Activated CD8-positive, alpha-beta memory T cell treated with anti-CD3 and anti-CD28 coated beads for 24 hours (primary cell): ENCODE data around the gene NEDD4.
"Not testable (repeated sequence)": the region's sequence is repeated elsewhere in the genome, so short reads cannot be mapped to it uniquely, and the experiment has no call there.

Experiments used
- DNase-seq: peaks from one replicate; pipeline ENCODE4 v3.0.0-alpha.2; 2020

The NEDD4 gene

DNA sequence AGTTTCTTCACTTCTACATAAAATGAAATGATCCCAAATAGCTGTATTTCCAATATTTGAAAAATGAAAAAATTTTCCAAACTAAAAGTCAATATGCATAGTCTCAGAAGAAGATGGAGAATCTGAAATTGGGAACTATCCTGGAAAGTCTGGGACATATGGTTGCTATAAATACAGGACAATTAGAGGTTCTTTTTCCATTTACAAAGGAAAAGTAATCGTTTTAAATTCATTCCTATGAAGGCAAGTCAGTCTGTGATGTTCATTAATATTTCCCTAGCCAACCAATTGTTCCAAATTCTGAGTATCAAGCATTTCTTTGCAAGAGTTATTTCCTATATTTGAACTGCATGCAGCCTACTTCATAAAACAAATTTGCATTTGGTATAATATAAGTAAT lies 102.2 kb downstream of the NEDD4 start:
- DNase-seq, result no peak

DNA sequence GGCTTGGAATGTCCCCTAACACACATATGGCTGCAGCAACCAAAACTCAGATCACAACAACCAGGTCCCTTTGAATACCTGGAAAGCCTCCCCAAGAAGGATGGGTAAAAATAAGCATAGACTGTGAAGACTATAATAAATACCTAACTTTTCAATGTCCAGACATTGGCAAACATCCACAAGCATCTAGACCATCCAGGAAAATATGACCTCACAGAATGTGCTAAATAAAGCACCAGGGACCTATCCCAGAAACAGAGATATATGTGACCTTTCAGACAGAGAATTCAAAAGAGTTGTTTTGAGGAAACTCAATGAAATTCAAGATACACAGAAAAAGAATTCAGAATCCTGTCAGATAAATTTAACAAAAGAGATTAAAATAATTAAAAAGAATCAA lies 109.2 kb downstream of the NEDD4 start:
- no peak for DNase-seq

DNA sequence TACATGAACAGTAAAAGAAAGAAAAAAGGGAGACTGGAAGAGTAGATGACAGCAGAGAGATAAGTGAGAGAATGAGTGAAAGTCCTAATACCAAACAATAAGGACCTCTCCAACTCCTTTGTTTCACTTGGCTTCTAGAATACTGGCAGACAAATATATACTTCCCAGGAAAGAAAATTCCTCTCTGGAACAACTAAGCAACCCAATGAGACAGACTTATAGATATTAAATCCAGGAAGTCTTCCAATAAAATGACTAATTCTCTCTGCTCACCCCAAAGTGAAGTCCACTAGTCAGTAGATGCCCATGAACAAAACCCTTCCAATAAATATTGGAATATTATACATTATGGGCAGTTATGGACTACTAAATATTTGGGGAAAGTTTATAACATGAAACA lies 114.2 kb downstream of the NEDD4 start:
- DNase-seq, result no peak

DNA sequence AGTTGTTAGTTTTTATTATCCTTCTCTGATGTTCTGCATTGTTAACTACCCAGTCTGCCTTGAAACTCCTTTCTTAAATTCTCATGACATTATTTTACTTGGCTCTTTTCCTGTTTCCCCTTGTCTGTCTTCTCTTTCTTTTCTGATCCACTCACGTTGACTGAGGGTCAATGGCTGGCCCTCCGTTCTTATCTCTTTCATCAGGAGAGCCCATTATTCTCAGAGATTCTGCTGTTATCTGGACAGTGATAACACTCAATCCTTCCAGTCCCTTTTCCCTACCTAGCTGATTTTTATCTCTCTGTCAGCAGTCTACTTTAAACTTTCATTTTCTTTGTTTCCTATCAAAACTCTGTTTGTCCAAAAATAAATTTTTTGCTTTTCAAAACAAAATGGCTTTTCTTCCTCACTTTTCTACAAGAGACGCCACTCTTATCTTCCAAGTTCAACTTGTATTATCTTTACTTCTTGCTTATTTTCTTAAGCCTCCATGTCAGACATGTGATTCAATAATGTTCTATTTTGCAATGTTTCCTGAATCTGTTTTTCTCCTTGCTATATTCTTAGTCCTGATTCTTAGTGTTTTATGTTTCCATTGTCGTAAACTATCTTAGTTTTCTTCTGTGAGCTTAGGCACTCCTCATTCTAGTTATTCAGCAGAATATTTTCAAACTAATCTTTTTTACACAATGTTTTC lies 120.2 kb downstream of the NEDD4 start:
- no peak for DNase-seq

DNA sequence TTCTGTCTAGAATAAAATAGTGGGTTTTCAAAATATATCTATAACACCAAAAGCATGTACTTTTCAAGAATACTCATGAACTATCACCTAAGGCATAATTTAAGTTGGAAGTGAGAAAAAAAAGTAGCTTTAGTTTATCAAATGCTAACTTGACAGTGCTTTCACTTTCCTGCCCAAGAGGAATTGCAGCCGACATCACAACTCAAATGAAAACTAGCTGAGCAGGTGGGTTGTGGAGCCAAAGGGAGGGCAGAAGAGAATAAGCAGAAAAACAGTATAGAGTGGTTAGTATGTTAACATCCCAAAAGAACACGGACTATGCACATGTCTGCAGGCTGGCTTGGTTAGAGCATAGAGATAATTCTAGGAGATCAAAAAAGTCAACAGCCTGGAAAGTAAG lies 120.9 kb downstream of the NEDD4 start:
- DNase-seq, result no peak

DNA sequence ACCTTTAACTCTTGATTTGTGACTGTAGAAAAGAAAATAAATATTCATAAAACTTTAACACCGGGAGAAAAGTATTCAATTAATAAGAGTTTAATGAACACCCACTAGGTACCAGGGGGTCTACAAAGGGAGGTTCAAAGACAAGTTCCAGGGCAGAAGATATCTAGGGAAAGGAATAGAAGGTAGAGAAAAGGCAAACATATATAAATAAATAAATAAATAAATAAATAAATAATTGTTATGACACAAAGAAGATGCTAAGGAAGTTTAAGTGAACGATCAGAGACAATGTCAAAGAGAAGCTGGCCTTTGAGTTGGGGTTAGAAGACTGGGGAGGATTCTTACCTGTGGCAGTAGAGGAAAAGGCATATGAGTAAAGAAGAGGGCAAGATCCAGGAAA lies 123.8 kb downstream of the NEDD4 start:
- DNase-seq, result no peak

DNA sequence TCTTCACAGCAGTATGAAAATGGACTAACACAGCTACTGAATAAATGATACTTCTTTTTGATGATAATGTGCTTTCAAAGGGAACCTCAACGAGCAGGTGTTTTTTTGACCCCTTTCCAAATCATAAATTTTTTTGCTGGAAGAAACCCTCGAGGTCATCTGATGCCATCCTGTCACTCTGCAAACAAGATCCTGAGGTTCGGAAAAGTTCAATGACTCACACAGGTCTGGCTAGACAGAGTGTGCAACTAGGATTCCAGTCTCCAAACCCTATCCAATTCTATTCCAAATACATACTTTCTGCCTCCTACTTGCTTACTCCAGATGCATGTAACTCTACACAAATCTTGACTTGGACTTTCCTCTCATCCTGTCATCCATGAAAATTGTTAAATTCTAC lies 124.7 kb downstream of the NEDD4 start:
- no peak for DNase-seq

DNA sequence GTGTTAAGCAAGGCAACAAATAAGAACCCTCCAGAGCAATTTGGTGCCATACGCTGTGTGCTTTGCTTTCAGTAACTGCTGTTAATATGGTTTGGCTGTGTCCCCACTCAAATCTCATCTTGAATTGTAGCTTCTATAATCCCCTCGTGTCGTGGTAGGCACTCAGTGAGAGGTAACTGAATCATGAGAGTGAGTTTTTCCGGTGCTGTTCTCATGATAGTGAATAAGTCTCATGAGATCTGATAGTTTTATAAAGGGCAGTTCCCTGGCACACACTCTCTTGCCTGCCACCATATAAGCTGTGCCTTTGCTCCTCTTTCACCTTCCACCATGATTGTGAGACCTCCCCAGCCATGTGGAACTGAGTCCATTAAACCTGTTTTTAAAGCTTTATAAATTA lies 125.1 kb downstream of the NEDD4 start:
- DNase-seq, result not testable (repeated sequence)

DNA sequence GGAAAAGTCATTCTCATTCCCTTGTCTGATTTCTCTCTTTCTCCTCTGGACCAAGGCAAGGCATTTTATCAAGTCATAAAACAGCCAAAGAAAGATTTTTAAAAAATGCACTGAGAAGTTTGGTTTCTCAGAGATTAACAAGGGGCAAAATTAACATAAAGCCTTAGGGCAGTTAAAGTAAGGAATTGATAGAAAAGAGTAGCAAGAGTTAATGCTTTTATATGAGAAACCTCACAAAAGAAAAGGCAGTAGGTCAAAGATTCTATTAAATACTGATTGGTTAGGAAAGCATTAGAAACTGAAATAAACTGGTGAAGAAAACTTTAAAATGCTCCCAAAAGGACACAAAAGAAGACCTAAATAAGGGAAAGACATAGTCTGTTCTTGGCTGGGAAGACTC lies 129.5 kb downstream of the NEDD4 start:
- no peak for DNase-seq

DNA sequence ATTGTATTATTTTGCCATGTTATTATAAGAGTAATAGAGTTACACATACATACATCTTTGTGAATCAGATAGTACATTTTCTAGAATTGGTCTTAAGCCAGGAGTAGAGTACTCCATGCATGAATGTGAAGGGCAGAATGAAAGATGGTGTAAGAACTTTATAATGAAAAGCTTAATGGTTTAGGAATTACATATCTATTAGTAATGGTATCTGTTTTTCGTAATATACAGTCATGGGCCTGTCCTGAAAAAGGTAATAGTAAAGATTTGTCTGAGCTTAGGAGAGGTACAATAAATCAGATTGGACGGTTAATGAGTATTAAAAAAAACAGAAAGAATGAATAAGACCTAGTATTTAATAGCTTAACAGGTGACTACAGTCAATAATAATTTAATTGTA lies 132.3 kb downstream of the NEDD4 start:
- no peak for DNase-seq

DNA sequence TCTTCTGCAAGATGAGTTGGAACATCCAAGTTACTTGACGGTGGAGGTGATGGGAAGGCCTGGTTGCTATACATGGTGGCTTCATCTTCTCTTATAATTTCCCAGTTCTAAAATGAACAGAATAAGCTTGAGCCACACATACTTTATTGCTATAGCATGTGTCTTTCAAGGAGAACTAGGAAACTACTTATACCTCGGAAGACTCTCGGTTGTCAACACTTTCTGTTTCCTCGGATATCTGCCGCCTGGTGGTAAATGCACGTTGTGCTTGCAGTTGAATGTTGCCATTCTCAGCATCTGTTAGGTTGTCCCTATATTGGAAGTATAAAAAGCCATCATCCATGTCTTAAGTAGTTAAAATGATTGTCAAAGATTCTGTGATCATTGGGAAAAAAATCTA lies 132.9 kb downstream of the NEDD4 start:
- no peak for DNase-seq

DNA sequence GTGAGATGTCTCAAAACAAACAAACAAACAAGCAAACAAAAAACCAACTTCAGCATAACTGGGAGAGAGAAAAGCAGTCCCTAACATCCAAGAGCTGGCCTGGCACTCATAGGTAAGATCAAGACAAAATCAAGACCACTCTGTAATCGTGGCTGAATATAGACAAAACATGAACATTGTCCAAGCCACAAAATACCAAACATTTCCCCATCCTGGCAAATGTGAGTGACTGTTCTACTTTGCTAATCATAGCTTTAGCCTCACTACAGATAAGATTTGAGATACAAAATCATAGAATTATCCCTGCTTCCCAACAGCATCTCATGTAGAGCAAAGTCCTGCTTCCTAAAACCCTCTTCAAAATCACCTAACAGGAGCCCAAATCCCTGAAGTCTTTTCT lies 133.7 kb downstream of the NEDD4 start:
- DNase-seq, result no peak

DNA sequence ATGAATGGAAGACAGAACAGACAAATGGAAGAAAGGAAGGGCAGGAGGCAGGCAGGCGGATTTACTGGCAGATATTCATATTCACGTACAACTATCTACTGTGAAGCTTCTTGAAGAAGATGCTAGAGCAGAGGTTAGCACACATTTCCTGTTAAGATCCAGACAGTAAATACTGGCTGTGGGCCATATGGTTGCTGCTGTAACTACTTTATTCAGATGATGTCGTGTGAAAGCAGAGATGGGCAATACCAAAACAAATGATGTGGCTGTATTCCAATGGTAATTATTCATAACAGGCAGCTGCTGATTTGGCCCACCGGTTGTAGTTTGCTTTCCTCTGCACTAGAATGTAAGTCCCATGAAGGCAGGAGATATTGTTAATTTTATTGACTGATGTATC lies 134.8 kb downstream of the NEDD4 start:
- DNase-seq, result no peak

DNA sequence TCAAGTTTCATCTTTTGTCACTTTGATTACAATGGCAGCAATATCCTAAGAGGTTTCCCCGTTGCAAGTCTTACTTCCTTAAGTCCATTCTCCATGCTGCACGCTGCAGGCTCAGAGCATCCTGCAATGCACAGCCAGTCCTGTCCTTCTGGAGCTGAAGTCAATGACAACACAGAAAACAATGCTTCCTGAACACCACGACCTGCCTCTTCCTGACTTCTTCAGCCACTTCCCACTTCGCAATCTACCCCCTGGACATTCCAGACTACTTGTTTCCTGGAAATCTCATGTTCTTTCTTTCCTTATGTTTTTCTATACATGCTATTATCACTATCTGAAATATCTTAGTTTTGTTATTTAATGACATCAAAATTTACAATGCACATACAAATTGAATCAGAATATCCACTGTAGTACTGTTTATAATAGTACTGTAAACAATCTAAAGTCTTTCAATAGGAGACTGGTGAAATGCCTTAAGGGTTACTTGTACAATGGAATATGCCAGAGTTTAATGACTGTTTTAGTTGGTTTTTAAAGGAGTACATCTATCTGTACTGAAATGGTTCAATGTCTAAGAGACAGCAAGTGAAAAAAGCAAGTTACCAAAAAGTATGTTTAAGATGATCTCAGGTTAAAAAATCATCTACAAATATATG lies 136.8 kb downstream of the NEDD4 start:
- no peak for DNase-seq

DNA sequence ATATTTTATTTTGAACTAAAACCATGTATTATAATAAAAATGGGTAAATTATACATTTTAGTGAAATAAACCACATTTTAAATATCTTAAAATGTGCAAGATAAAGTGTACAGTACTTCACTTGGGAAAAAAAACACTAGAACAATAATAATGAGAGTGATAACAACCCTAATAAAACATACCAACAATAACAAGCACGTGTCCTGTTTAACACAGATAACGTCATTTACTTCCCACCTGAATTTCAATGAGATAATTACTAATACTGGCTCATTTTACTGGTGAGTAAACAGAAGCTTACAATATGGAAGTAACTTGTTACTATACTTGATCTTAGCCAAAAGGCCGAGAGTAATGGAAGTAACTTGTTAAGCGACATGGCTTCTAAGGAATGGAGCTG lies 140.3 kb downstream of the NEDD4 start:
- DNase-seq, result no peak

DNA sequence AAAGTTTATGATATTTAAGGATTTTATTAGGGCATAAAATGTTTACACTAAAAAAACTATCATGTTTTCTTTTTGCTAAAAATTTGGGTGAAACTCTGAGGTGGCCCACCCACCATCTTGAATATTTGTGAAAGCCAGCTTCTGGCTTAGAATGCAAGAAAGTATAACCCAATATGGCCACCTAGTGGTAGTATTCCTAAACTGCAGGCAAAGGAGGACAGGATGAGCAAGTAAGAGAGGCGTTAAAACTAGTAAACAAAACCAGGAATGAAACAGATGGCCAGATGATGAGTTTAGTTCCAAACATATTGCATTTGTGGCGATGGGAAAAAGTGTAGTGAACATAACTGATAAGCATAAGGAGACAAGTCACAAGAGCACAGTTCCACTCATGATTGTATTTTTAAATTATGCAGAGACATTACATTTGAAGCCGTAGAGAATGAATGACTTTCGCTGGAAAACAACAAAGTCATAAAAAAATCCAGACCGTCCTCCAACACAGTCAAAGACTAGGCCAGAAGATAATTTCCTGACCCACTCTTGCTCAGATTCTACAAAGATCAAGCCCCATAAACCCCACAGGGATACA lies 147.2 kb downstream of the NEDD4 start:
- no peak for DNase-seq

DNA sequence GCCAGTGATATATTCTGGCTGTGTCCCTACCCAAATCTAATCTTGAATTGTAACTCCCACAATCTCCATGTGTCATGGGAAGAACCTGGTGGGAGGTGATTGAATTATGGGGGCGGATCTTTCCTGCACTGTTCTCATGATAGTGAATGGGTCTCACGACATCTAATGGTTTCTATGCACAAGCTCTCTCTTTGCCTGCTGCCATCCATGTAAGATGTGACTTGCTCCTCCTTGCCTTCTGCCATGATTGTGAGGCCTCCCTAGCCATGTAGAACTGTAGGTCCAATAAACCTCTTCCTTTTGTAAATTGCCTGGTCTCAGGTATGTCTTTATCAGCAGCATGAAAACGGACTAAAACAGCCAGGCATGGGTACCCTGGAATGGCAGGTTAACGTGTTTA lies 150.5 kb downstream of the NEDD4 start:
- DNase-seq, result not testable (repeated sequence)

DNA sequence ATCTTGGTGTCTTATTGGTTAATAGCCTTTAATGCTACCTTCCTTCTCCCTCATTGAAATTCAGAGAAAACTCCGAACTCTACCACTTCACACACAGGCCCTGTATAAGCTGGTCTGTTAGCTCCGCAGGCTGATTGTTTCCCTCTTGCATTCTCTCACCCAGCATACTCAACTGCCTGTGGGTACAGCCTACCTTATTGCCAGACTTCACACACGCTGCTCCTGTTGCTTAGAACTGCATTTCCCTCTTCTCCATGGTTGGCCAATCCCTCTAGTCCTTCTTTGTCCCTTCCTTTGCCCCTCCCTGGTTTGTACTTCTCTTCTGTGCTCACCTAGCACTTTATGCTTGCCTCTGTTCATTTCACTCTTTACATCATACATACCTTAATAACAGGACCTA lies 157.5 kb downstream of the NEDD4 start:
- no peak for DNase-seq

DNA sequence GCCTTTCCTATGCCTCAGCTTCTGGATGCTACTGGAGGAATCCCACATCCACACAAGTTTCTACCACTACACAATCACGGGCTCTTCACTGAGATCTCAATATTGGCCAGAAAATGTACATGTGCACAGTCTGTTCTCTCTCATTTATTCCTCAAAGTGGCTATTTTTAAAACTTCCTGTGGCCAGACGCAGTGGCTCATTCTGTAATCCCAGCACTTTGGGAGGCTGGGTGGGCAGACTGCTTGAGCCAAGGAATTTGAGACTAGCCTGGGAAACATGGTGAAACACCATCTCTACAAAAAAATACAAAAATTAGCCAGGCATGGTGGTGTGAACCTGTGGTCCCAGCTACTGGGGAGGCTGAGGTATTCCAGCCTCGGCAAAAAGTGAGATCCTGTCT lies 159.1 kb downstream of the NEDD4 start:
- no peak for DNase-seq

DNA sequence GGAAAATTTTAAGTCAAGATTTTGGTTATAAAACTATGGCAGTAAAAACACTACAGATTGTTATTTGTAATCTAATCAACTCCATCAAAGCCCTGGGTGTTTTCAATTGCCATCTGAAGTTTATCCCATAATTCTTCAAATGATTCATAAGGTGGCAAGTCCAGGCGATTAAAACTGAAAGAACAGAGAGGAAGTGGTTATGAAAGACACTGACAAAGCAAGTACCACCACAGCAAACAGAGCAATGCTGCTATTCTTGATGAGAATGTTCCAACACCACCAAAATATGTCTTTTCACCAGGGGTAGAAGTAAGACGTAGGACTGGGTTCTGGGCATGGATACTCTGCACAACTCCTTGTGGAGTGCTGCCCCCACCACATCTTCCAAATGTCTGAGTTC lies 163.6 kb downstream of the NEDD4 start:
- DNase-seq, result no peak

DNA sequence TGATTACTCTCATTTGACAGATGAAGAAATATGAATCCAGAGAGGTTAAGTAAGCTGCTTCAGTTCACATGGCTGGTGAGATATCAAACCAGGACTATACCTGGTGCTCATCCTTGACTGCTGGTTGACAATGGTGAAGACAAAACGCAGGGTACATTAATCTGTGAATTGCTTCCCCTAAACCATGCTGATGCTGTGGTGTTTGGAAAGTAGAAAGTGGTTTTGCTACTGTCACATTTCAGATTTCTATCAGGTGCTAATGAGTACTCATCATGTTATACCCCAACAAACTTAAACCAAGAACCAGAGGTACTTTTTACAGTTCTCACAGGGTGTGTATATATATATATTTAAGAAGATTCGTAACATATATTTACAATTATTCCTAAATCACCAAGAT lies 165.5 kb downstream of the NEDD4 start:
- DNase-seq, result no peak

DNA sequence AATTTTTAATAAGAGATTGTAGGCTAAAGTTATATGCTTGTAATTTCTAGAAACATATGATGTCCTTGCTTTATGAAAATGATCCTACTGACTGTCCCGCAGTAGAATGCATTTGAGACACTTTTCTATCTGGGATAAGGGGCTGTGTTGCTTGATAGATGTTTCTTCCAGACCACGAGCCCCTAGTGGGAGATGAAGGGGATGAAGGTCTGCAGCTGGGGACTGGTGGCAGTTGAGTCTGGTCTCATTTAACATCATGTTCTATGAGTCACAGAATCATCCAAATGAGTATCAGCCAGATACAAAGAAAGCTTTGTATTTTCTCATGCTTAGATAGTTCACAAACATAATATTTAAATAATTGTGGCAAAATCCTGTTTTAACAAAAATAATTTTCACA lies 166.2 kb downstream of the NEDD4 start:
- no peak for DNase-seq

DNA sequence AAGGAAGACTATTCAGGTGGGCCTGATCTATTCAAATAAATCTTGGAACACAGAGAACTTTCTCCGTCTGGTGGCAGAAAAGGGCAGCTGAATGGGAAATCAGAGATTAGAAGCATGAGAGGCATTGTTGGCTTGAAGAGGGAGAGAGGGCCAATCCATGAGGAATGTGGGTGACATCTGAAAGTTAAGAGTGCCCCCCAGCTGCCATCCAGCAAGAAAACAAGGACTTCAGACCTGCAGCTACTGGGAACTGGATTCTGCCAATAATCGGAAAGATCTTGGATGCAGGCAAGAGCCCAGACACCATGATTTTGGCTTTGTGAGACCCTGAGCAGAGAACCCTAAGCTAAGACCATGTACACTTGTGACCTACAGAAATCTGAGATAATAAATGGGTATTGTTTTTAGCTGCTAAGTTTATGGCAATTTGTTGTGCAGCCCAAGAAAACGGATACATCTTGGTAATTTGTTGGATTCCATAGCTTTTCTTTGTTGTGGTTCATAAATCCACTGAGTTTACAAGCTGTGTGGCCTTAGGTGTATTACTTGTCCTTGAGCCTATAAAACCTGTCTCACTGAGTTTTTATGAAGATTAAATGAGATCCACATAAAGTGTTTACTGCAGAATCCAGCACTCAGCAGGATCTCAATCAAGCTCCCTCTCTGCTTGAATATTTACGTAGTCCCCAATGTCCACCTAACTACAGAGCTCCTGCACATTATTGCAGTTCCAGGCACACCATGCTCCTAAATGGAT lies 168.4 kb downstream of the NEDD4 start:
- DNase-seq, result no peak
